ENCODE results near the gene CXXC1.

The CXXC1 gene

DNA sequence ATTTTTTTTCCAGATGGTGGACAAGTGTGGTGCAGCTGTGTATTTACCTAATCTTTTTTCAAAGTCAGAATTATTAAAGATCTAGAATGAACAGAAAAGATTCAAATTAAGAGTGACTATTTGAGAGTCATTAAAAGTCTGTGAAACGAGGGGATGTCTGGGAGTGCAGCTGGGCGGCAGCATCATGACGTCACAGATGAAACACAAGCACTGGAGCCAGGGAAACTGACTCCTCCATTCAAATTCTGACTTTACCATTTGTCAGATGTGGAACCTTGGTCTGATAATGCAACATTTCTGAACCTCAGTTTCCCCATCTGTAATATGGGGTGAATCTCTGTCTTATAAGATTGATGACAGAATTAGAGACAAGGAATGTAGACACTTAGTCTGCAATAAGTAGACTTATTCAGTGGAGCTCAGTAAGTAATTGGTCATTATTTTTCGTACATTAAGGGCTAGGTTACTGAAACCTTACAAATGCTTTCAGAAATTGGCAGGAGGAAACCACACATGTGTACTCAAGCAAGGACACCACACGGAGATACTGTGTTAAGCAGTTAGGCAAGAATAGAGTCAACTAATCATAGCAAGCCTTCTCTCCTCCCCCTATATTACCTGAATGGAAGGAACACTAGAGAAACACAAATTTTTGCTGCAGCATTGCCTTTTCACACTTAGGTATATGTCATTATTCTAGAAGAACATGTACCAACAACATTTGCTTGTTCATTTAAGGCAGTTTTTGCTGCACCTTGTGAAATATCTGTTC is 27.8 kb upstream of the CXXC1 start:
- Histone ChIP-seq H3K27me3 (replicated peaks in 2 of 5; ENCODE audit: control insufficient read depth in 4 of 5, insufficient read depth in 5 of 5, low read length in 4 of 5) (peaks cover 0 to 8% (median 0%) of the 10 kb centered on the region in 5 experiments), H3K4me1 (ENCODE audit: control extremely low read depth in 1 of 4, control insufficient read depth in 4 of 4, insufficient read depth in 4 of 4, low read length in 3 of 4) (no peaks in the 10 kb centered on the region), H3K27ac (ENCODE audit: insufficient read depth in 1 of 2, low read depth in 1 of 2, low read length in 2 of 2, poor library complexity in 1 of 2, severe bottlenecking in 2 of 2) (no peak overlapping the region), H3K9me3 (ENCODE audit: control extremely low read depth in 1 of 5, control insufficient read depth in 4 of 5, insufficient read depth in 2 of 5, low read depth in 1 of 5, low read length in 4 of 5) (no peaks in the 10 kb centered on the region), H3K36me3 (ENCODE audit: control insufficient read depth in 4 of 4, insufficient read depth in 4 of 4, low read length in 3 of 4) (no peaks in the 10 kb centered on the region), H3K4me3 (ENCODE audit: control insufficient read depth in 1 of 7, extremely low read depth in 1 of 7, insufficient read depth in 4 of 7, low read depth in 2 of 7, low read length in 6 of 7) (no peak overlapping the region)
- 77% methylated on average over 5 of the region's 5 CpGs for WGBS (ENCODE audit: insufficient coverage)
- CTCF ChIA-PET = no interaction called here
- POLR2A ChIA-PET = no interaction called here
- DNase-seq = no peak

DNA sequence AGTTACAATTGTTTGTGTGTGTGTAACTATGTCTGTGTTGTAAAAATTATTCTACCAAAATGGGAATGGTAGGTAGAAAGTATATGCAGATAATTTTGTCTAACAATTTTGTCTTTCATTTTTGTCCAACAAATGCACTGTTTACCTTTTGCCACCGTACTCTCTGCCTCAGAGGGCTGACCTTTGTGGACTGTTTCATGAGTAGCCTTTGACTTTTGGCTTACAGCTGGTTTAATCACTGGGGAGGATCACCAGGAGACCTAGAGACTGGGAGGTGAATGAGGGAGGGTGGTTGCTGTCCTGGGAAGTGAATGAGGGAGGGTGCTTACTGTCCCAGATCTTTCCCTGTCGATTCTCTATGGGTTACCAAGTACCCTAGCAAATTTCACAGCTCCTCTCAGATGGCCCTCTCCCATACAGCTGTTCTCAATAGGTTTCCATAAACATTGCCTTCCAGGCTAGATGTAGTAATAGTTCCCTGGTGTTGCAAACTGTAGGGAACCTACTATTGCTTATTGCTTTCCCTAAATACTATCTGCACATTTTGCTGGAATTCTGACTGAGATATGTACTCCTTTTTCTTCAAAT is 26.5 kb upstream of the CXXC1 start:
- WGBS (ENCODE audit: insufficient coverage) = 80% methylated on average over 1 of the region's 2 CpGs
- CTCF ChIA-PET = no interaction called here

DNA sequence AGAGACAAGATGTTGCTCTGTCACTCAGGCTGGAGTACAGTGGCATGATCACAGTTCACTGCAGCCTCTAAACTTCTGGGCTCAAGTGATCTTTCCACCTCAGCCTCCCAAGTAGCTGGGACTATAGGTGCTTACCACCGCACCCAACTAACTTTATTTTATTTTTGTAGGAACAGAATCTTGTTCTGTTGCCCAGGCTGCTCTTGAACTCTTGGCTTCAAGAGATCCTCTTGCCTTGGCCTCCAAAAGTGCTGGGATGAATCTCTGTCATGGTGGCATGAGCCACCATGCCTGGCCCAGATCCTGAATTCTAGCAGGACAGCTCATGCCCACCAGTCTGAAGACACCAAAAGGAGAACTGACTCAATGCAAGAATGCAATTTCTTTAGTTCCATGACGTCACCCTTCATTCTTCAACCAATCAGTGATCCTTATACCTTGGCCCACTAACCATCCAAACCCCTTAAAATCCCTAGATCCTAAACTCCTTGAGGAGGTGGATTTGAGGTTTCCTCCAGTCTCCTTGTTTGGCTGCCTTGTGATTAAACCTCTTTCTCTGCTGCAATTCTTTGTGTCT is 25.6 kb upstream of the CXXC1 start:
- no CpG with 5 or more reads among the region's 2 CpGs for WGBS (ENCODE audit: insufficient coverage)
- no peaks in the 10 kb centered on the region for H3K9me3 ChIP-seq (ENCODE audit: control extremely low read depth in 1 of 5, control insufficient read depth in 4 of 5, insufficient read depth in 2 of 5, low read depth in 1 of 5, low read length in 4 of 5)
- H3K36me3 ChIP-seq (ENCODE audit: control insufficient read depth in 4 of 4, insufficient read depth in 4 of 4, low read length in 3 of 4) = no peaks in the 10 kb centered on the region
- H3K27ac ChIP-seq (ENCODE audit: insufficient read depth in 1 of 2, low read depth in 1 of 2, low read length in 2 of 2, poor library complexity in 1 of 2, severe bottlenecking in 2 of 2) = no peak overlapping the region
- DNase-seq = no peak
- H3K4me3 ChIP-seq (ENCODE audit: control insufficient read depth in 1 of 7, extremely low read depth in 1 of 7, insufficient read depth in 4 of 7, low read depth in 2 of 7, low read length in 6 of 7) = no peak overlapping the region
- H3K4me1 ChIP-seq (ENCODE audit: control extremely low read depth in 1 of 4, control insufficient read depth in 4 of 4, insufficient read depth in 4 of 4, low read length in 3 of 4) = peaks cover 0 to 2% (median 0%) of the 10 kb centered on the region in 4 experiments
- CTCF ChIA-PET = no interaction called here
- H3K27me3 ChIP-seq (replicated peaks in 2 of 5; ENCODE audit: control insufficient read depth in 4 of 5, insufficient read depth in 5 of 5, low read length in 4 of 5) = peaks cover 0 to 11% (median 4%) of the 10 kb centered on the region in 5 experiments
- POLR2A ChIA-PET = no interaction called here

More for the DNA sequence above, 26.5 kb upstream of the CXXC1 start:
- POLR2A ChIA-PET = no interaction called here
- H3K27me3 ChIP-seq (replicated peaks in 2 of 5; ENCODE audit: control insufficient read depth in 4 of 5, insufficient read depth in 5 of 5, low read length in 4 of 5) = peaks cover 0 to 8% (median 4%) of the 10 kb centered on the region in 5 experiments
- H3K27ac ChIP-seq (ENCODE audit: insufficient read depth in 1 of 2, low read depth in 1 of 2, low read length in 2 of 2, poor library complexity in 1 of 2, severe bottlenecking in 2 of 2) = no peak overlapping the region
- H3K4me3 ChIP-seq (ENCODE audit: control insufficient read depth in 1 of 7, extremely low read depth in 1 of 7, insufficient read depth in 4 of 7, low read depth in 2 of 7, low read length in 6 of 7) = no peak overlapping the region
- no peaks in the 10 kb centered on the region for H3K4me1 ChIP-seq (ENCODE audit: control extremely low read depth in 1 of 4, control insufficient read depth in 4 of 4, insufficient read depth in 4 of 4, low read length in 3 of 4)
- no peaks in the 10 kb centered on the region for H3K9me3 ChIP-seq (ENCODE audit: control extremely low read depth in 1 of 5, control insufficient read depth in 4 of 5, insufficient read depth in 2 of 5, low read depth in 1 of 5, low read length in 4 of 5)
- H3K36me3 ChIP-seq (ENCODE audit: control insufficient read depth in 4 of 4, insufficient read depth in 4 of 4, low read length in 3 of 4) = no peaks in the 10 kb centered on the region
- no peak for DNase-seq

DNA sequence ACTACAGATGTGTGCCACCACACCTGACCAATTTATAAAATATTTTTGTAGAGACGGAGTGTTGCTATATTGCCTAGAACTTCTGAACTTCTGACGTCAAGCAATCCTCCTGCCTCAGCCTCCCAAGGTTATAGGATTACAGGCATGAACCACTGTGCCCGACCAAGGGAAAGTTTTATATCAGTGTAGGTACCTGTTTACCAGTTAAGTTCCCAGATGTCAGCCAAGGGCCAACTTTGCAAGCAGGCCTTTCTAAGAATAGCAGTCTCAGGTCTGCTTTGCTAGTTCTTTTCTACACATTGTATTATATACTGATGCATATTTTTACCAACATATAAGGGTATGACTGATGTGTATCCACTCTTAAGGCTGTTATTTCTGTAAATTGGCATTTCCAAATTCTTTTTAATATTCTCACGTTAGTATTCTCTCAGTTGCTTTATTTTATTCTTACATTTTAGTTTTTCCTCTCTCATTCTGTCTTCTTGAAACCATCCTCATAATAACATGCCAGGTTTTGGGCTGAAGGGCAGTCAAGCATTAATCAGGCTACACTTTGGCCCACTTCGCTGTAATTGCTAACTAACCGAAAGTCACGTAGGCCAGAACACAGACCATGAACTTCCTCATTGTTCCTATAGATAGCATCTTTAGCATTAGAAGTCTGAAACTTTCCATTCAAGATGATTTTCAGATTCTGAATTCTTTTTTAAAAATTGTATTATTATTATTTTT is 25.0 kb upstream of the CXXC1 start:
- H3K4me1 ChIP-seq (ENCODE audit: control extremely low read depth in 1 of 4, control insufficient read depth in 4 of 4, insufficient read depth in 4 of 4, low read length in 3 of 4) = peaks cover 0 to 9% (median 4%) of the 10 kb centered on the region in 4 experiments
- no peaks in the 10 kb centered on the region for H3K36me3 ChIP-seq (ENCODE audit: control insufficient read depth in 4 of 4, insufficient read depth in 4 of 4, low read length in 3 of 4)
- ChIA-PET CTCF (interaction anchor here (1.8 kb wide), 1 partner anchor 45 kb away, joined by 5 read pairs; no protein-coding TSS in a partner anchor), POLR2A (no interaction called here)
- H3K27me3 ChIP-seq (replicated peaks in 2 of 5; ENCODE audit: control insufficient read depth in 4 of 5, insufficient read depth in 5 of 5, low read length in 4 of 5) = peaks cover 0 to 9% (median 4%) of the 10 kb centered on the region in 5 experiments
- DNase-seq = no peak
- H3K9me3 ChIP-seq (ENCODE audit: control extremely low read depth in 1 of 5, control insufficient read depth in 4 of 5, insufficient read depth in 2 of 5, low read depth in 1 of 5, low read length in 4 of 5) = no peaks in the 10 kb centered on the region
- H3K4me3 ChIP-seq (ENCODE audit: control insufficient read depth in 1 of 7, extremely low read depth in 1 of 7, insufficient read depth in 4 of 7, low read depth in 2 of 7, low read length in 6 of 7) = no peak overlapping the region
- H3K27ac ChIP-seq (ENCODE audit: insufficient read depth in 1 of 2, low read depth in 1 of 2, low read length in 2 of 2, poor library complexity in 1 of 2, severe bottlenecking in 2 of 2) = no peak overlapping the region
- WGBS (ENCODE audit: insufficient coverage) = 85% methylated on average over 4 of the region's 7 CpGs

DNA sequence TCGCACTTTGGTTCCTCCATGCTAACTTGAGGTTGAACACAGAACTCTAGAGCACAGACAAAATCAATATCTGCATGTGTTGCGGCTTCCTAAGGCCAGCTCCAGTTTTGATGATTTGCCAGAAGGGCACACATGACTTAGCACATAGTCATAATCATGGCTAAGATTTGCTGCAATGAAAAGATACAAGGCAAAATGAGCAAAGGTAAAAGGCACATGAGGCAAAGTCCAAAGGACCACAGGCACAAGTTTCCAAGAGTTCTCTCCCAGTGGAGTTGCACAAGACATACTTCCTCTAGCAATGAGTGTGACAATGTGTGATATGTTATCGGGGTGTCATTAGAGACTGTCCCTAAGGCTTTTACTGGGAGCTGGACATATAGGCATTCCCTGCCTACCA is 24.2 kb upstream of the CXXC1 start:
- 93% methylated on average over 3 of the region's 3 CpGs for WGBS (ENCODE audit: insufficient coverage)
- Histone ChIP-seq H3K4me1 (ENCODE audit: control extremely low read depth in 1 of 4, control insufficient read depth in 4 of 4, insufficient read depth in 4 of 4, low read length in 3 of 4) (peaks cover 0 to 14% (median 10%) of the 10 kb centered on the region in 4 experiments), H3K27ac (ENCODE audit: insufficient read depth in 1 of 2, low read depth in 1 of 2, low read length in 2 of 2, poor library complexity in 1 of 2, severe bottlenecking in 2 of 2) (no peak overlapping the region), H3K4me3 (ENCODE audit: control insufficient read depth in 1 of 7, extremely low read depth in 1 of 7, insufficient read depth in 4 of 7, low read depth in 2 of 7, low read length in 6 of 7) (no peak overlapping the region), H3K27me3 (replicated peaks in 2 of 5; ENCODE audit: control insufficient read depth in 4 of 5, insufficient read depth in 5 of 5, low read length in 4 of 5) (peaks cover 0 to 9% (median 4%) of the 10 kb centered on the region in 5 experiments), H3K36me3 (ENCODE audit: control insufficient read depth in 4 of 4, insufficient read depth in 4 of 4, low read length in 3 of 4) (no peaks in the 10 kb centered on the region), H3K9me3 (ENCODE audit: control extremely low read depth in 1 of 5, control insufficient read depth in 4 of 5, insufficient read depth in 2 of 5, low read depth in 1 of 5, low read length in 4 of 5) (no peaks in the 10 kb centered on the region)
- no peak for DNase-seq
- ChIA-PET POLR2A (no interaction called here), CTCF (interaction anchor here (0.9 to 1.8 kb wide), 2 partner anchors 46 to 108 kb away, joined by 3 to 5 read pairs; no protein-coding TSS in a partner anchor)

DNA sequence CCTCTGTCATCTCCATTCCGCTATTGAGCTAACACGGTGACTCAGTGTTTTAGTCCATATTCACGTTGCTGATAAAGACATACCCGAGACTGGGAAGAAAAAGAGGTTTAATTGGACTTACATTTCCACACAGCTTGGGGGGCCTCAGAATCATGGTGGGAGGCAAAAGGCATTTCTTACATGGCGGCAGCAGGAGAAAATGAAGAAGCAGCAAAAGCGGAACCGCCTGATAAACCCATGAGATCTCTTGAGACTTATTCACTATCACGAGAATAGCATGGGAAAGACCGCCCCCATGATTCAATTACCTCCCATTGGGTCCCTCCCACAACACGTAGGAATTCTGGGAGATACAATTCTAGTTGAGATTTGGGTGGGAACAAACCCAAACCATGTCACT is 22.6 kb upstream of the CXXC1 start:
- ChIA-PET POLR2A (no interaction called here), CTCF (no interaction called here)
- Histone ChIP-seq H3K27me3 (replicated peaks in 2 of 5; ENCODE audit: control insufficient read depth in 4 of 5, insufficient read depth in 5 of 5, low read length in 4 of 5) (peaks cover 0 to 5% (median 4%) of the 10 kb centered on the region in 5 experiments), H3K9me3 (ENCODE audit: control extremely low read depth in 1 of 5, control insufficient read depth in 4 of 5, insufficient read depth in 2 of 5, low read depth in 1 of 5, low read length in 4 of 5) (peaks cover 0 to 4% (median 2%) of the 10 kb centered on the region in 5 experiments), H3K27ac (ENCODE audit: insufficient read depth in 1 of 2, low read depth in 1 of 2, low read length in 2 of 2, poor library complexity in 1 of 2, severe bottlenecking in 2 of 2) (no peak overlapping the region), H3K4me1 (ENCODE audit: control extremely low read depth in 1 of 4, control insufficient read depth in 4 of 4, insufficient read depth in 4 of 4, low read length in 3 of 4) (peaks cover 0 to 14% (median 10%) of the 10 kb centered on the region in 4 experiments), H3K36me3 (ENCODE audit: control insufficient read depth in 4 of 4, insufficient read depth in 4 of 4, low read length in 3 of 4) (no peaks in the 10 kb centered on the region), H3K4me3 (ENCODE audit: control insufficient read depth in 1 of 7, extremely low read depth in 1 of 7, insufficient read depth in 4 of 7, low read depth in 2 of 7, low read length in 6 of 7) (no peak overlapping the region)
- WGBS (ENCODE audit: insufficient coverage) = 97% methylated on average over 9 of the region's 10 CpGs
- DNase-seq = no peak

Measured in common myeloid progenitor, CD34-positive (primary cell).